Measurements from ENCODE around the gene DMBT1. TPM values are rescaled to one million over a fixed set of nuclear protein-coding genes. Genes with fewer than 3 reads are reported as not detected.

Gene DMBT1
- total and polyA plus RNA-seq, 9 donors, result 0.03 to 0.46 (median 0.10) TPM; not detected in 2

GRCh38 chr10:122570920-122571319, 10.4 kb downstream of the DMBT1 start:
- Histone ChIP-seq H3K36me3 (no peaks in the 10 kb centered on the region), H3K27me3 (no peaks in the 10 kb centered on the region), H3K27ac (no peak overlapping the region), H3K4me1 (ENCODE audit: insufficient read depth) (no peaks in the 10 kb centered on the region), H3K4me3 (no peak overlapping the region), H3K9me3 (no peaks in the 10 kb centered on the region)
- 67 to 74% (median 68%) methylated on average over 6 of the region's 6 CpGs for WGBS, 3 donors
- intact Hi-C loops (cut with DNase I), result no loop called here
- TF ChIP-seq CTCF (IDR thresholded peaks at IDR 0.05), result no peak
- TF ChIP-seq EP300 (IDR thresholded peaks at IDR 0.05), result no peak
- no peak for TF ChIP-seq POLR2A (IDR thresholded peaks at IDR 0.05)
- no peak for DNase-seq

DNA sequence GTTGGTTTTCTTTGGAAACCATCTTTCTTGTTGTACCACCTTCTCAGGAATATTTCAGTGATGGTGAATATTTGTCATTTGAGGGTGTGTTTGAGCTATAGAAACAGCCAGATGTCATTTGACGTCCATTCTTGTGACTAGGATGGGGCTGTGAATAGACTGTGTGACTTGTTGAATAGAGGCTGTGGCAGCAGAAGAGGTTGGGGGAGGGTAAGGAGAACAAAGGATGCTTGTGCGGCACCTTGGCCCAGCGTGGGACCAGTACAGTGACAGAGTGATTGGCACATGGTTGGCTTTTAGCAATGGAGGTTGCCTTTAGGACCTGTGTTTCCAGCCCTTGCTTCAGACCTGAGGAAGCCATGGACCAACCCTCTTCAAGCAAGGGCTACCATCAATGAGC, 11.3 kb downstream of the DMBT1 start:
- no peaks in the 10 kb centered on the region for H3K36me3 ChIP-seq
- DNase-seq, result no peak
- H3K27me3 ChIP-seq, result no peaks in the 10 kb centered on the region
- no peak overlapping the region for H3K4me3 ChIP-seq
- no peak overlapping the region for H3K27ac ChIP-seq
- no peak for TF ChIP-seq POLR2A (IDR thresholded peaks at IDR 0.05)
- TF ChIP-seq EP300 (IDR thresholded peaks at IDR 0.05), result no peak
- TF ChIP-seq CTCF (IDR thresholded peaks at IDR 0.05), result no peak
- no peaks in the 10 kb centered on the region for H3K9me3 ChIP-seq
- 83 to 87% (median 86%) methylated on average over 3 of the region's 3 CpGs for WGBS, 3 donors
- intact Hi-C loops (cut with DNase I), result no loop called here
- no peaks in the 10 kb centered on the region for H3K4me1 ChIP-seq (ENCODE audit: insufficient read depth)

DNA sequence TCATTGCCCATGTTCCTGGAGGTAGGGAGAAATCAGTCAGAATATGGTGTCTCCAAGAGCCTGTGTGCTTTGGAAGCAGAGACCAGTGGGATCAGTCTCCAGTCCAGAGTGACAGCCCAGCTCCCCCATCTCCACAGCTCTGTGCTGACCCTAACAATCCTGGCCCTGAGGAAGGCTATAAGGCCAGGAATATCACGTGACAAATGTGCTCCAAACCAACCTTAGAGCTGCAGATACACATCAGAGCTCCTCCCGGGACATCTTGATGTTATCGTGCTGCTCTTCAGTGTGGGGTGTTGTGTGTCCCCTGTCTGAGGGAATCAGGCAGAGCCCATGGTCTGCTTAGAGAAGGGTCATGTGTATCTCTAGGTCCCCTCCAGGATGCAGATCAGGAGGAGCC, 15.2 kb downstream of the DMBT1 start:
- no peak overlapping the region for H3K4me3 ChIP-seq
- WGBS, 3 donors, result 31 to 55% (median 50%) methylated on average over 3 of the region's 3 CpGs
- TF ChIP-seq POLR2A (IDR thresholded peaks at IDR 0.05) (no peak), EP300 (IDR thresholded peaks at IDR 0.05) (no peak), CTCF (IDR thresholded peaks at IDR 0.05) (no peak)
- no peak for DNase-seq
- no peaks in the 10 kb centered on the region for H3K27me3 ChIP-seq
- no peak overlapping the region for H3K27ac ChIP-seq
- intact Hi-C loops (cut with DNase I), result no loop called here
- no peaks in the 10 kb centered on the region for H3K9me3 ChIP-seq
- no peaks in the 10 kb centered on the region for H3K36me3 ChIP-seq
- no peaks in the 10 kb centered on the region for H3K4me1 ChIP-seq (ENCODE audit: insufficient read depth)

DNA sequence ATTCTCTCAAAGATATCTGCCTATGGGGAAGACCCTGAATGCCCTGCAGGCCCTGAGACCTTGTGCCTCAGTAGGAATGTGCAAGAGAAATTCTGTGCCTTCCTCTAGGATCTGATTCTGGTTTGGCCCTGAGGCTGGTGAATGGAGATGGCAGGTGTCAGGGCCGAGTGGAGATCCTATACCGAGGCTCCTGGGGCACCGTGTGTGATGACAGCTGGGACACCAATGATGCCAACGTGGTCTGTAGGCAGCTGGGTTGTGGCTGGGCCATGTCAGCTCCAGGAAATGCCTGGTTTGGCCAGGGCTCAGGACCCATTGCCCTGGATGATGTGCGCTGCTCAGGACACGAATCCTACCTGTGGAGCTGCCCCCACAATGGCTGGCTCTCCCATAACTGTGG, 15.7 kb downstream of the DMBT1 start:
- no peak for DNase-seq
- 76 to 81% (median 76%) methylated on average over 6 of the region's 6 CpGs for WGBS, 3 donors
- H3K36me3 ChIP-seq, result no peaks in the 10 kb centered on the region
- no peak overlapping the region for H3K4me3 ChIP-seq
- no peaks in the 10 kb centered on the region for H3K27me3 ChIP-seq
- H3K4me1 ChIP-seq (ENCODE audit: insufficient read depth), result no peaks in the 10 kb centered on the region
- intact Hi-C loops (cut with DNase I), result no loop called here
- TF ChIP-seq POLR2A (IDR thresholded peaks at IDR 0.05) (no peak), CTCF (IDR thresholded peaks at IDR 0.05) (no peak), EP300 (IDR thresholded peaks at IDR 0.05) (no peak)
- H3K9me3 ChIP-seq, result no peaks in the 10 kb centered on the region
- no peak overlapping the region for H3K27ac ChIP-seq
